RPMI8226 (cell line): ENCODE measurements around the gene PLCG2.
"Not testable (repeated sequence)": the region's sequence is repeated elsewhere in the genome, so short reads cannot be mapped to it uniquely, and the experiment has no call there.

Source experiments
- DNase-seq: peaks from one replicate; pipeline ENCODE4 v3.0.0-alpha.2; 2015

PLCG2 gene

DNA sequence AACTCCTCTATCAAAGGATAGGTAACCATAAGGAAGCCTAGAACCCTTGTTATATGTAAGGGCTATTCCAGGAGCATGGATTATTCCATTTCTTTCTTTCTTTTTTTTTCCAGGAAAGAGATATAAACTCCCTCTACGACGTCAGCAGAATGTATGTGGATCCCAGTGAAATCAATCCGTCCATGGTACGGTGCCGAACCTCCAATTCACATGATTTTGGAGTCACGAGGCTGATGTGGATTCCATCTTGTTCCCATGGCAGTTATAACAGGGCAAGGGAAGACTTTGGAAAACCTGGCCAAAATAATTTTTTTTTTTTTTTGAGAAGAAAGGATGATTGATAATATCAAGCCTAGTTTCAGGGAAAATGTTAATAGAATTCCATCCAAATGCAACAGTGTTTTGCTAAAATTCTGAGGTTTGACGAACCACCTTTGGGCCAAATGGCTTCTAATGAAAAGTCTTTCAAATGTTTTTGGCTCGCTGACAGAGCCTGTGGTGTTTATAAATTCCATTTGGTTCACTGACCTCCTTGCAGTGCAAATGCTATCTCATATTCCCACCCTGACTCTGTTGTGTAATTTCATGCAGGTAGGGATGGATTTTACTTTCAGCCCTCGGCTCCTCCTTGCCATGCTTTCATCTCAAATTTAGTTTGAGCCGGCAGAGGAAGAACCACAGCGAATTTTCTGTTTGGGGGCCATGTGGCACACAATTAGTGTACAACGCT is 142.2 kb downstream of the PLCG2 start:
- DNase-seq, result no peak

GRCh38 chr16:81921843-81922584 is 142.9 kb downstream of the PLCG2 start:
- no peak for DNase-seq

- DNase-seq, result no peak
These were observed 144.2 kb downstream of the PLCG2 start for GRCh38 chr16:81923296-81923695.

GRCh38 chr16:81925016-81925415 is 145.9 kb downstream of the PLCG2 start:
- no peak for DNase-seq

DNA sequence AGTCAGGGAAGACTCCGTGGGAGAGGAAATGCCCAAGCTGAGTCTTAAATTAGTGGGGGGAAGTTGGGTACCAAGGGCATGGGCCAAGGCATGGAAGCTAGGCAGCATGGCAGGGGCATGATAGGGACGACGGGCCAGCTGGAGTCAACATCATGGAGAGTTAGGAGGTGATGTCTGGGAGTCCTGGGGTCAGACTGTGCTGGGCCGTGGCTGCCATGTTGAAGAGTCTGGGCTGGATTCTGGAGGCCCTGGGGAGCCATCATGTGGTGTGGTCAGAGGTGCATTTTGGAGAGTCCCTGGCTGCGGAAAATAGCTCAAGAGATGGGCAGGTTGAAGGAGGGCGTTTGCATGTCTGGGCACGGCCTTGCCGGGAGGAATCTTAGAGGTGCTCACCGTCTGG is 146.9 kb downstream of the PLCG2 start:
- no peak for DNase-seq

DNA sequence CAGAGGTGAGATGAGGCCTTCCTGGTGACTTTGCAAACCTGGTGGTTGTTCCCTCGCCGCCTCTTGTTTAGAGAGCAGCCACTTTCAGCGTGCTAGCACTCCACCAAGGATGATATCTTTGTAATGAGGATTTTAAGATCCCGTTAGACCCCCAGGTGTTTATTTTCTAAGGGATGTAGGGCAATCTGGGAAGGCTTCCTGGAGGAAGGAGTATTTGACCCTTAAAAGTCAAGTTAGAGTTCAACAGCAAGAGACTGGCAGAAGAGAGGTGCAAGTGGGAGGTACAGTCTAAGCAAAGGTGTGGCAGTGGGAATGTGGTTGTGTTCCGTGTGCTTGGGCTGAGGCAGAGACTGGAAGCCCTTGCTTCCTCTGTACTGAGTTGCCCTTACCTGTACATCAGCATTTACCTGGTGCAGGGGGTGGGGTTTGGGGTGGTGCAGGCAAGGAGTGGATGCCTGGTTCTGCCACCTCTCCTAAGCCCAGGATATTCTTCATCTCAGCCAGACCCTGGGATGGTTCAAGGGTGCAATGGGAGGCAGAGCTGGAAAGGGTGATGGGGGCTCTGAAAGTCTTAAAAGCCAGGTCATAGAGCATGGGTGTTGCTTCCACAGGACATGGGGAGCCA is 148.6 kb downstream of the PLCG2 start:
- DNase-seq, result no peak

- no peak for DNase-seq
These were observed 149.3 kb downstream of the PLCG2 start for GRCh38 chr16:81928271-81928918.

GRCh38 chr16:81928975-81929374 is 149.9 kb downstream of the PLCG2 start:
- no peak for DNase-seq

- DNase-seq, result no peak
These were observed 150.8 kb downstream of the PLCG2 start for GRCh38 chr16:81929841-81930240.

DNA sequence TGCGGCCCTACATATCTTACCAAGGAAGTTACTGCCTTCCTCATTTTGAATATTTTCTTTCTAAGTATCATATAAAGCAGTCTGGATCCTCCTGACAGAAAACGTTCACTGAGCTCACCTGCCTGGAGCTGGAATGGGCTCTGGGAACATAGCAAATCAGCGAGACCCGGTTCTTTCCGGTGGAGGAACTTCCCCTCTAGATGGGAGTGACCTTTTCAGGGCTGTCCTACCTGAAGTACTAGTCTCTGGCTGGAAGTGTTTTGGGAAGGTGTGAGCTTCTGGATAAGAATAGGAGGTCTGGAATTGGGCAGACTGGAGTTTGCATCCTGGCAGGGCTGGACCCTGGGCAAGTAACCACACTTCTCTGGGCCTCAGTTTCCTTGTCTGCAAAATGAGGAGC is 152.8 kb downstream of the PLCG2 start:
- no peak for DNase-seq

DNA sequence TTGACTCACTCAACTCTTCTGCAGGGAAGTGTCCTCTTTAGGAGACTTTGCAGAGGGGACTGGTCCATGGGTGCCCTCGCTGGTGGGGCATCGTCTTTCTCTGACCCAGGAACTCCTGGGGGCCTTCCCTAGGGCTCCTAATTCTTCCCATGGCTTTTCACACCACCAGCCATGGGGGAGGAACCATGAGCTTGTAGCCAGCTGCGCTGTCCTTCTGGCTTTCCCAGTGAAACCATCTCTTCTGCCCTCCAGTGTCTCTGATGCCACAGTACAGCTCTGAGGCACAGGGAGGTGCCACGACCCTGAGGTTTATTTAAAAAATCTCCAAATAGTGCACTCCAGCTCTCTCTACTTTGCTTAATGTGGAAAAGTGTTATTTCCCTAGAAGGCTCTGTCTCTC is 153.6 kb downstream of the PLCG2 start:
- no peak for DNase-seq

DNA sequence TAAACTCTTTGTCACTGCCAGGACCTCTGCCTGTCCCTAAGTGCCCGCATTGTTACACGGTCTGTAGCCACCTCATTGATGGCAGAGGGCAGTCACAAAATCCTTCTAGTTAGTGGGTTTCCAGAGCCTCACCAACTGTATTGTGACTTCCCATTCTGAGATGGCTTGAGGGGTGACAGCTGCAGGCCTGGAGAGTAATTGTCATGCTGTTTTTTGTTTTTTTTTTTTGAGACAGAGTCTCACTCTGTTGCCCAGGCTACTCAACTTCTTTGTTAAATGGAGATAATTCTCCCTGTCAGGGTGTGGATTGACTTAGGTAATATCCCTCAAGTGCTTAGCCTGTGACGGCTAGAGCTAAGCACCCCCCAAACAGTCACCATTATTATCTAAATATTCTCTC is 154.3 kb downstream of the PLCG2 start:
- DNase-seq, result no peak

DNA sequence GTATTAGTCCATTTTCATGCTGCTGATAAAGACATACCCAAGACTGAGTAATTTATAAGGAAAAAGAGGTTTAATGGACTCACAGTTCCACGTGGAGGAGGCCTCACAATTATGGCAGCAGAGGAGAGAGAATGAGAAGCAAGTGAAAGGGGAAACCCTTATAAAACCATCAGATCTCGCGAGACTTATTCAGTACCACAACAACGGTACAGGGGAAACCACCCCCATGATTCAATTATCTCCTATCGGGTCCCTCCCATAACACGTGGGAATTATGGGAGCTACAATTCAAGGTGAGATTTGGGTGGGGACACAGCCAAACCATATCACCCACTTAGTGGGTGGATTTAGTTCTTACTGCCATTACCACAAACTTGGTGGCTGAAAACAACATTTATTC is 155.6 kb downstream of the PLCG2 start:
- not testable (repeated sequence) for DNase-seq

GRCh38 chr16:81936209-81937000 is 157.3 kb downstream of the PLCG2 start:
- no peak for DNase-seq

DNA sequence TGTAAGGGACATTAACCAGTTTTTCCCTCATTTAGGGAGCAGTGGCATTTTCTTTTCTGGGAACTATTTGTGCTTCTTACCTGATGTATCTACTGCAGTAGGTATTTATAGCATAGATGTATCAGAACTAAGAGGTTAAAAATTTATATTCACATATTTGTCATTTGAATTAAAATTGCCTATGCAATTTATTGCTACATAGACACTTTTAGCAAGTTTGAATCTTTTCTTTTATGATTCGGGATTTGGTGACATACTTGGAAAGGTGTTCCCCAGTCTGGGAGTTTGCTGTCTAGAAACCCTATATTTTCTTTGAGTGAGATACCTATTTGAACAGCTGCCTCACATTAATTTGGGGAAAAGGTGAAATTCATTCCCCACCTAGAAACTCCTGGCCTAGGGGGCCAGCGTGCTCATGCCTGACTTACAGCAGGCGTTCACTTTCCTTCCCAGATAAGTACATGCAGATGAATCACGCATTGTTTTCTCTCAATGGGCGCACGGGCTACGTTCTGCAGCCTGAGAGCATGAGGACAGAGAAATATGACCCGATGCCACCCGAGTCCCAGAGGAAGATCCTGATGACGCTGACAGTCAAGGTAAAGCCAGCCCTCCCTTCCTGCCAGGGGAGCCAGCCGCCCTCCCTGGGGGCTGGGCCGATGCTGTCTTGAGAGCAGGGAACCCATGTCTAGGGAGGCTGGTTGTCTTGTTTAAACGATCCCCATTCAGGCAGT is 158.4 kb downstream of the PLCG2 start:
- DNase-seq, result no peak

DNA sequence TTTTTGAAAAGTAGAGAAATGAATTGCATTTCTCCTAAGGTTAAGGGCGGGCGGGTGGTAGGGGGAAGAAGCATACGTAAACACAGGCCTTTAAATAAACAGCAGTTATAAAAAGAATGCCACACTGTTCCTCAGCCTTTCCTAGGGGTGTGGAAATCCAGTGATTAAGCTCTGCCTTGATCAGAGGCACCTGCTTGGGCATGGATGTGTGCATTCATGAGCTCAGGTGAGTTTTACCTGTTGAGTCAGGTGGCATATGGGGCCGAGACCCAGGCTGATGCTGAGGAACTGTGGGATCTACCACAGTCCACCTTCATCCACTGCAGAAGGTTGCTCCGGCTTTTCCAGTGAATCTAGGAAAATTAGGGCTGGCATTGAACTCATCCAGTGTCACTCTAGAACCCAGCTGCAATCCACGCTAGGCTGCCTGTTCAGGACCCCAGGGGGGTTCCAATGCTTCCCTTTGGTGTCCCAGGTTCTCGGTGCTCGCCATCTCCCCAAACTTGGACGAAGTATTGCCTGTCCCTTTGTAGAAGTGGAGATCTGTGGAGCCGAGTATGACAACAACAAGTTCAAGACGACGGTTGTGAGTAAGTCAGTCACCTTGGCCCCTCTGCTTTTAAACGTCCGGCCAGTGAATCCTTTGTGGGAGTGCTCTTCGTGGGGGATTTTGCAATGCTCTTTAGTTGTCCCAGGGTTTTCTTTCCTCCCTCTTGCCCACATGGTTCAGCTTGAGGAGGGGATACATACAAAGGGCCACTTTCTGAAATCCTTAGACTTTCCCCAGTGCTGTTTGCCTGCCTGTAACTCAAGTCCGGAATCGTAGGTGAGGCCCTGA is 159.5 kb downstream of the PLCG2 start:
- DNase-seq, result no peak

DNA sequence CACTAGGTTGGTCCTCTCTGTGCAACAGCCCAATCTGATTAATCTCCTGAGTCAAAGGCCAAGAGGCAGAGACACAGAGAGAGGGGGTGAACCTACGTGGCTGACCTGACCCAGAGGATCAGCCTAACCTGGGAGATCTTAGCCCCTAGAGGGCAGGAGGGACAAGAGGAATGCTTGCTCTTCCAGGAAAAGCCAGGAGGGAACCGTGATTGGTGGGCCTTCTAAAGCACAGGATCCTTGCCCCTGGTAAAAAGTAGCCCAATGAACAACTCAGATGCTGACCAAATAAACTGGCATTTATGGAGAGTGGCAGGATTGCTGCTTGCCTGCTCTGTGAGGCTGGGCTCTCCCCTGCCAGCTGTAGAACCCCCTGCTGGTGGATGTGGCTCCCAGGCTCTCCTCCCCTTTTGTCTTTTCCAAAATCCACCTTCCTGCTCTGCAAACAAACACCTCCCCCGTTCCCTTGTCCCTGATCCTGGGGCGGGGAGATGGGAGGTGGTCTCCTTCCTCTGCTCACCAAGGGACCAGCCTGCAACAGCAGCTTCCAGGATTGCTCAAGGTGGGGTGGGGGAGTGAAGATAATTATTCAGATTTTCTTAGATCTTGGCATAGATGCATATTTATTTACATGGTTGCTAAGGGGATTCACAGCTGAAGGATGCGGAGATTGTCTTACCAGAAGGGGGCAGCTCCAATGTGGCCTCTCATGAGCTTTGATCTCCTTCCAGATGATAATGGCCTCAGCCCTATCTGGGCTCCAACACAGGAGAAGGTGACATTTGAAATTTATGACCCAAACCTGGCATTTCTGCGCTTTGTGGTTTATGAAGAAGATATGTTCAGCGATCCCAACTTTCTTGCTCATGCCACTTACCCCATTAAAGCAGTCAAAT is 160.3 kb downstream of the PLCG2 start:
- DNase-seq, result no peak

DNA sequence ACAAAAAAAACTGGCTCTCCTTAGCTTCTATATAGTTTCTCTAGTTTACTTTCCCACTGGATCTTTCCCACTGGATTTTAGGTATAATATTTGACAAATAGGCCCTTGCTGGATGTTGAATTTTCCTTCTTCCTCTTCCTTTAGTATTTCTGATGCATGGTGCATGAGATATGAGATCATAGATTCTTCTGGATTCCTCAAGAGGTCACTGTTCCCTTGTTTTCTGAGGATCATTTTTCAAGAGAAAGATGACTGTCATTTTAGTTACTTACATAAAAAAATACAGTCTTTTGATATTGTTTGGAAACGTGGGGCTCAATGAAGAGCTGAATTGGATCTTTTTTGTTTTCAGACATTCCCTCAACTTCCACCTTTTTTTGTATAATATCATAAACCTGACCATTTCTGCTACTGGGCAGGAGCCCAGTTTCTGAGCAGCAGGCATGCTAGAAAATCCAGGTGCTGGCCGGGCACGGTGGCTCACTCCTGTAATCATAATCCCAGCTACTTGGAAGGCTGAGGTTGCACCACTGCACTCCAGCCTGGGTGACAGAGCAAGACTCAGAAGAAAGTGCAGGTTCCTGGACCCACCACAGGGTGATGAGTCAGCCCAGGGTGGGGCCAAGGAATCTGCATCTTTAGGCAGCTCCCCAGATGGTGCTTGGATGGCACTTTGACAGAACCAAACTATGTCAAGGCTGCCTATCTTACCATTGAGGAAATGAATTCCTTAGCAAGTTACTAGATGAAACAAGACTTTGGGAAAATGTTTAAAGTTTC is 161.9 kb downstream of the PLCG2 start:
- DNase-seq, result no peak

GRCh38 chr16:81942007-81942601 is 163.0 kb downstream of the PLCG2 start:
- no peak for DNase-seq
